HEK293T (cell line): ENCODE data around the gene NET1.

Experiments
- ARNT ChIP-seq: fragments of 450-650 bp; IDR thresholded peaks from 2 replicates; pipeline ENCODE4 v1.6.1; 2017; ENCODE audit warnings: mild to moderate bottlenecking
- BHLHE40 ChIP-seq: fragments of 450-650 bp; IDR thresholded peaks from 2 replicates; pipeline ENCODE4 v1.6.1; 2016; ENCODE audit warnings: mild to moderate bottlenecking, moderate library complexity, borderline replicate concordance
- FOXA1 ChIP-seq: fragments of 450-650 bp; IDR thresholded peaks from 2 replicates; pipeline ENCODE4 v1.6.1; 2016; ENCODE audit warnings: mild to moderate bottlenecking
- FOXM1 ChIP-seq: fragments of 450-650 bp; IDR thresholded peaks from 2 replicates; pipeline ENCODE4 v1.6.1; 2017; ENCODE audit warnings: mild to moderate bottlenecking, borderline replicate concordance
- HDGF ChIP-seq: fragments of 450-650 bp; IDR thresholded peaks from 2 replicates; pipeline ENCODE4 v1.6.1; 2017; ENCODE audit warnings: antibody characterized with exemption, borderline replicate concordance
- L3MBTL2 ChIP-seq: fragments of 450-650 bp; conservative IDR thresholded peaks from 2 replicates; pipeline ENCODE4 v1.6.1; 2016; ENCODE audit warnings: mild to moderate bottlenecking
- SP1 ChIP-seq: fragments of 450-650 bp; IDR thresholded peaks from 2 replicates; pipeline ENCODE4 v1.6.1; 2017
- SUZ12 ChIP-seq: fragments of 450-650 bp; IDR thresholded peaks from 2 replicates; pipeline ENCODE4 v1.6.1; 2016; ENCODE audit warnings: mild to moderate bottlenecking
- TARDBP ChIP-seq: fragments of 450-650 bp; IDR thresholded peaks from 2 replicates; pipeline ENCODE4 v1.6.1; 2016
- ZNF384 ChIP-seq: fragments of 450-650 bp; IDR thresholded peaks from 2 replicates; pipeline ENCODE4 v1.6.1; 2016
- TF ChIP-seq, protein P1 (sequence below): fragments of 450-650 bp; IDR thresholded peaks from 2 replicates; pipeline ENCODE4 v1.6.1; 2016

DNA sequence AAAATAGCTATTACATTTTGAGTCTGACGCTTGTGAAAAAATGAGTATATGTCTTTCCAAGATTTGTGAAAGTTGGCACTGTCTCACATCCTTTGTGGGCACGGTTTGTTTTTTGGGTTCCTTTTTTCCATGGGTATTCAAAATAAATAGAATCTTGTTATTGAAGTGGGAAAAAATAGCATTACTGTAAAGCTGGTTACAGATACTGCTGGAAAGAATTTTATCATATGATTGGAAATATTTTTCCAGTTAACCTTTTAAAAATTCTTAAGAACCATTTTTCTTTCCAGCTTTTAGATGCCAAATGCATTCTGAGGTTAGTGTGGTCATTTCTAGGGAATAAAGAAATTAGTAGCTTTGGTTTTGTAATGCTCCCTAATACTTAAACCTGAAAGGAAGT, 11.4 kb downstream of the NET1 start:
- TF ChIP-seq FOXA1 (no peak), BHLHE40 (no peak), HDGF (no peak), SUZ12 (no peak), SP1 (no peak), TARDBP (no peak), FOXM1 (no peak), ZNF384 (no peak), L3MBTL2 (no peak), ARNT (no peak)
- TF ChIP-seq, protein P1, sequence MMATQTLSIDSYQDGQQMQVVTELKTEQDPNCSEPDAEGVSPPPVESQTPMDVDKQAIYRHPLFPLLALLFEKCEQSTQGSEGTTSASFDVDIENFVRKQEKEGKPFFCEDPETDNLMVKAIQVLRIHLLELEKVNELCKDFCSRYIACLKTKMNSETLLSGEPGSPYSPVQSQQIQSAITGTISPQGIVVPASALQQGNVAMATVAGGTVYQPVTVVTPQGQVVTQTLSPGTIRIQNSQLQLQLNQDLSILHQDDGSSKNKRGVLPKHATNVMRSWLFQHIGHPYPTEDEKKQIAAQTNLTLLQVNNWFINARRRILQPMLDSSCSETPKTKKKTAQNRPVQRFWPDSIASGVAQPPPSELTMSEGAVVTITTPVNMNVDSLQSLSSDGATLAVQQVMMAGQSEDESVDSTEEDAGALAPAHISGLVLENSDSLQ, result no peak
